ENCODE data around the gene ADAP1.

ADAP1 gene

GRCh38 chr7:859359-860030 is 95.0 kb downstream of the ADAP1 start:
- H3K27ac ChIP-seq: no peak overlapping the region

GRCh38 chr7:857661-858060 is 96.8 kb downstream of the ADAP1 start:
- TF ChIP-seq, protein P1, sequence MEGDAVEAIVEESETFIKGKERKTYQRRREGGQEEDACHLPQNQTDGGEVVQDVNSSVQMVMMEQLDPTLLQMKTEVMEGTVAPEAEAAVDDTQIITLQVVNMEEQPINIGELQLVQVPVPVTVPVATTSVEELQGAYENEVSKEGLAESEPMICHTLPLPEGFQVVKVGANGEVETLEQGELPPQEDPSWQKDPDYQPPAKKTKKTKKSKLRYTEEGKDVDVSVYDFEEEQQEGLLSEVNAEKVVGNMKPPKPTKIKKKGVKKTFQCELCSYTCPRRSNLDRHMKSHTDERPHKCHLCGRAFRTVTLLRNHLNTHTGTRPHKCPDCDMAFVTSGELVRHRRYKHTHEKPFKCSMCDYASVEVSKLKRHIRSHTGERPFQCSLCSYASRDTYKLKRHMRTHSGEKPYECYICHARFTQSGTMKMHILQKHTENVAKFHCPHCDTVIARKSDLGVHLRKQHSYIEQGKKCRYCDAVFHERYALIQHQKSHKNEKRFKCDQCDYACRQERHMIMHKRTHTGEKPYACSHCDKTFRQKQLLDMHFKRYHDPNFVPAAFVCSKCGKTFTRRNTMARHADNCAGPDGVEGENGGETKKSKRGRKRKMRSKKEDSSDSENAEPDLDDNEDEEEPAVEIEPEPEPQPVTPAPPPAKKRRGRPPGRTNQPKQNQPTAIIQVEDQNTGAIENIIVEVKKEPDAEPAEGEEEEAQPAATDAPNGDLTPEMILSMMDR (conservative IDR thresholded peaks at IDR 0.05): no peak
- no peak overlapping the region for H3K27ac ChIP-seq

More at GRCh38 chr7:859359-860030, 95.0 kb downstream of the ADAP1 start:
- TF ChIP-seq, protein P1 (conservative IDR thresholded peaks at IDR 0.05): no peak

DNA sequence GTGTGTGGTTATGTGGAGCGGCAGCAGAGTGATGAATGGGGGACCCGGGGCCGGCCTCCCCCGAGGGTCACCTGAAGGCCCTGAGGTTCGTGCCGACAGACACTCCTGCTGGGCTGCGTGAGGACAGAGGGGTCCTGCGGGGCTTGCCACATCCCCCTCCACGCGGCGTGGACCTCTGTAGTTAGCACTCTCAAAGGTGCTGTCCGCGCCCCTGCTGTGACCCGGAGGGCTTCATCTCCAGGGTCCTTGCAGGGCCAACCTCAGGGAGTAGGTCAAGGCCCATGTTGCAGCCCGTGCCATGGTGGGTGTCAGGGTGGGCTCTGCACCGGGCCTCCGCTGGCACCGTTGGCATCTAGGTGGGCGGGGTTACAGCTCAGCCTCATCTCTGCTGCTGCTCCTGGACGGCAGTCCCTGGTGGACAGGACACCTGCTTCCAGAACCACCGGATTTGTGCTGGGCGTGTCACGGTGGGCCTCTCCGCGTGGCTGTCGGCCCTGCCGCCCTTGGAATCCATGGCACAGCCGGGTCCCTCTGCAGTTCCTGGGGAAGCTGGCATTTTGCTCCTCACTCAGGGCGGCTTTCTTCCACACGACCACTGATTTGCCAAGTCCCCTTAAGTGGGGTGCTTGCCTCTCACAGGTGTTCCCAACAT is 97.9 kb downstream of the ADAP1 start:
- TF ChIP-seq, protein P1 (conservative IDR thresholded peaks at IDR 0.05): no peak
- H3K27ac ChIP-seq: no peak overlapping the region

DNA sequence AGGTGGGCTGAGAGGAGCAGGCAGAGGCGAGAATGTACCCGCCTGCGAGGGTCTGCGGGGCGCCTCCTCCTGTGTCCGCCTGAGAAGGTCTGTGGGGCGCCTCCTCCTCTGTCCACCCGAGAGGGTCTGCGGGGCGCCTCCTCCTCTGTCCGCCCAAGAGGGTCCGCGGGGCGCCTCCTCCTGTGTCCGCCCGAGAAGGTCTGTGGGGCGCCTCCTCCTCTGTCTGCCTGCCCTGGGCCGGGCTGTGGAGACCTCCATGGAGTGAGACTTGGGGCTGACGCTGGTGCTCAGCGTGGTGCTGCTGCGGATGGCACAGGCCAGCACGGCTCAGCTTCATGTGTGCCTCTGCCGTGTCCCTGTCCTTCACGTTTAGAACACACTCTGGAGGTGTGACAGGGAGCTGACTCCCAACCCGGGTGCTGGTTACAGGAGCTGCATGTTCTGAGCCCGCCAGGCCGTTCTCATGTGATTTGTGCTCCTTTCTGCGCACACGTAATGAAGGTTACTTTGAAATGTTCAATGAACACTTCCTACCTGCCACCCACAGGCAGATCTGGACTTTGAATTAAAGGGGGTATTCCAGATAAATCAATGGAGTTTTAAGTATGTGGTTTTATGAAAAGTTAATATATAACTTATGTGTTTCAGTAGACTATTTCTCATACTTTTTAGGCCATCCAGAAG is 98.7 kb downstream of the ADAP1 start:
- TF ChIP-seq, protein P1 (conservative IDR thresholded peaks at IDR 0.05): no peak
- H3K27ac ChIP-seq: no peak overlapping the region

- TF ChIP-seq, protein P1 (conservative IDR thresholded peaks at IDR 0.05): no peak
- no peak overlapping the region for H3K27ac ChIP-seq
Observed at GRCh38 chr7:854118-854775, 100.2 kb downstream of the ADAP1 start.

DNA sequence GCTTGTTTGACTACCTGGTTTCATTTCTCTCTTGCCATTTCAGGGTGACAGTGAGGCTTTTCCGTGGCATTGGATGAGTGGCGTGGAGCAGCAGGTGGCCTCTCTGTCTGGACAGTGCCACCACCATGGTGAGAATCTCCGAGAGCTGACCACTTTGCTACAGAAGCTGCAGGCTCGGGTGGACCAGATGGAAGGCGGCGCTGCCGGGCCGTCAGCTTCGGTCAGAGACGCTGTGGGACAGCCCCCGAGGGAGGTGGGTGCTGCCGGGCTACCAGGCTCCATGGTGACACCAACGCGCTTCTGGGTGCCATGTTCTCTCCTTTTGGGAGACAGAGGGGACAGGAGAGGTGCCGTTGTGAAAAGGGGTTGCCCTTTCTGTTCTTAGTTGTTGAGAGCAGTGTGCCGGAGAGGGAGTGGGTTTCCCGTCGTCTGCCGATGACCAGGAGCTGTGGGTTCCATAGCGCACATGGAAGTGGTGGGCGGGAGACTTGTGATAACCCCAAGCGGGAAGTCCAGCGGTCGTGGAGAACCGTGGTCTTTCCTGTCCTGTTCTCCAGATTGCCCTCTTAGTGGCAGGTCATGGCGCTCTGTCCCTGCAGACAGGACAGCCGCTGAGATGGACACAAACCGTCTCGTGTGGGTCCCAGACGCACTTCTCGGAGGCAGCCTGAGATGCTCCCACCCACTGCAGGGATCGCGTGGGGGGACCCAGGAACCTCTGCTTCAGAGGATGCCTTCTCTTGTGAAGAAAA is 100.9 kb downstream of the ADAP1 start:
- TF ChIP-seq, protein P1 (conservative IDR thresholded peaks at IDR 0.05): no peak
- H3K27ac ChIP-seq: no peak overlapping the region

Data from VCaP (cell line).